Activated CD8-positive, alpha-beta T cell treated with anti-CD3 and anti-CD28 coated beads for 36 hours (primary cell): ENCODE data around the gene ABCD1. TPM values are rescaled to one million over a fixed set of nuclear protein-coding genes. Genes with fewer than 3 reads are reported as not detected.

Source experiments
- ATAC-seq: fragments of 200-7000 bp; cut with Tn5 transposase; one replicate; pipeline ENCODE4 v1.10.0; 2021; ENCODE audit warnings: mild to moderate bottlenecking, moderate library complexity
- CTCF ChIA-PET: fragments of 350-600 bp; sonication (Branson Sonifier 250); formaldehyde crosslinking; loops from one replicate; lab custom pipeline; 2021; ENCODE audit warnings: antibody characterized with exemption; lab: Charles Lee
- POLR2A ChIA-PET: fragments of 350-600 bp; sonication (Branson Sonifier 250); formaldehyde crosslinking; loops from one replicate; lab custom pipeline; 2021; ENCODE audit warnings: antibody characterized with exemption; lab: Charles Lee
- DNase-seq: peaks from one replicate; pipeline ENCODE4 v3.0.0-alpha.2; 2020
- H3K27ac Mint-ChIP-seq: one replicate; pipeline ENCODE4 v1.8.0; 2021; ENCODE audit warnings: mild to moderate bottlenecking, mixed read lengths
- H3K27me3 Mint-ChIP-seq: one replicate; pipeline ENCODE4 v1.8.0; 2021; ENCODE audit warnings: mixed read lengths
- H3K36me3 Mint-ChIP-seq: one replicate; pipeline ENCODE4 v1.8.0; 2021; ENCODE audit warnings: low read depth, mixed read lengths
- H3K4me1 Mint-ChIP-seq: one replicate; pipeline ENCODE4 v1.8.0; 2021; ENCODE audit warnings: low read depth, mixed read lengths
- H3K4me3 Mint-ChIP-seq: one replicate; pipeline ENCODE4 v1.8.0; 2021; ENCODE audit warnings: mild to moderate bottlenecking, moderate library complexity, mixed read lengths
- H3K9me3 Mint-ChIP-seq: one replicate; pipeline ENCODE4 v1.8.0; 2021; ENCODE audit warnings: mixed read lengths
- CTCF ChIP-seq: fragments of 200-600 bp; IDR thresholded peaks from one replicate; pipeline ENCODE4 v1.8.0; 2022; ENCODE audit warnings: antibody characterized with exemption, mild to moderate bottlenecking
- intact Hi-C: fragments of 100-400 bp; cut with micrococcal nuclease; formaldehyde crosslinking; loops from one replicate; pipeline ENCODE4 v1.10.0; 2022
- total RNA-seq, 2 experiments: library from RNA; stranded (reverse); gene quantifications; one replicate each; pipeline ENCODE4 v1.2.3, GENCODE V29; 2021

Gene ABCD1
- total RNA-seq, 2 experiments from 2014 or later, result 3.9 to 4.4 TPM

GRCh38 chrX:153778181-153778580 is 53.5 kb downstream of the ABCD1 start:
- H3K27me3 Mint-ChIP-seq, result peaks cover 5% of the 10 kb centered on the region
- no peak for DNase-seq
- no peak overlapping the region for H3K4me3 Mint-ChIP-seq
- H3K9me3 Mint-ChIP-seq, result no peaks in the 10 kb centered on the region
- intact Hi-C loops, result no loop called here
- POLR2A ChIA-PET, result interaction anchor here (1.2 to 1.3 kb wide), 2 partner anchors 10 to 16 kb away, joined by 4 read pairs; partner anchors contain the start of genes IDH3G and SSR4
- CTCF ChIA-PET, result interaction anchor here (0.9 kb wide), 1 partner anchor 14 kb away, joined by 4 read pairs; the partner anchor contains the start of gene PLXNB3
- H3K27ac Mint-ChIP-seq, result no peak overlapping the region
- no peak for ATAC-seq
- TF ChIP-seq CTCF, result no peak
- no peaks in the 10 kb centered on the region for H3K4me1 Mint-ChIP-seq
- H3K36me3 Mint-ChIP-seq, result no peaks in the 10 kb centered on the region

- Mint-ChIP-seq H3K36me3 (no peaks in the 10 kb centered on the region), H3K4me3 (no peak overlapping the region), H3K4me1 (no peaks in the 10 kb centered on the region), H3K9me3 (no peaks in the 10 kb centered on the region), H3K27me3 (peaks cover 5% of the 10 kb centered on the region), H3K27ac (no peak overlapping the region)
- ChIA-PET POLR2A (interaction anchor here (0.9 kb wide), 1 partner anchor 144 kb away, joined by 3 read pairs; no protein-coding TSS in a partner anchor), CTCF (no interaction called here)
- no peak for TF ChIP-seq CTCF
- ATAC-seq (no peak), DNase-seq (no peak)
- intact Hi-C loops, result no loop called here
Measured at GRCh38 chrX:153778684-153779101, 54.0 kb downstream of the ABCD1 start.

GRCh38 chrX:153779891-153780677 is 55.4 kb downstream of the ABCD1 start:
- Mint-ChIP-seq H3K36me3 (no peaks in the 10 kb centered on the region), H3K4me1 (no peaks in the 10 kb centered on the region), H3K4me3 (no peak overlapping the region), H3K27me3 (peaks cover 5% of the 10 kb centered on the region), H3K27ac (no peak overlapping the region), H3K9me3 (no peaks in the 10 kb centered on the region)
- intact Hi-C loops, result no loop called here
- DNase-seq (no peak), ATAC-seq (no peak)
- ChIA-PET CTCF (interaction anchor here (1.3 to 1.4 kb wide), 2 partner anchors 17 to 112 kb away, joined by 3 read pairs; no protein-coding TSS in a partner anchor), POLR2A (interaction anchor here (0.6 to 1.0 kb wide), 2 partner anchors 8 to 9 kb away, joined by 3 read pairs; no protein-coding TSS in a partner anchor)
- TF ChIP-seq CTCF, result no peak

GRCh38 chrX:153780678-153781427 is 56.2 kb downstream of the ABCD1 start, which contains the start of gene SRPK3:
SRPK3 (plus strand) TSS chrX:153781041; CDS start chrX:153781087, 46 bp downstream.
- H3K36me3 Mint-ChIP-seq, result no peaks in the 10 kb centered on the region
- no peak for DNase-seq
- H3K27me3 Mint-ChIP-seq, result peaks cover 5% of the 10 kb centered on the region
- H3K4me3 Mint-ChIP-seq, result no peak within 1 kb of the TSS
- ChIA-PET CTCF (interaction anchor here (1.4 kb wide), 1 partner anchor 18 kb away, joined by 3 read pairs; no protein-coding TSS in a partner anchor), POLR2A (interaction anchor here (1.0 kb wide), 1 partner anchor 9 kb away, joined by 3 read pairs; no protein-coding TSS in a partner anchor)
- H3K9me3 Mint-ChIP-seq, result no peaks in the 10 kb centered on the region
- H3K27ac Mint-ChIP-seq, result no peak within 1 kb of the TSS
- H3K4me1 Mint-ChIP-seq, result no peaks in the 10 kb centered on the region
- intact Hi-C loops, result no loop called here
- TF ChIP-seq CTCF, result no peak
- ATAC-seq, result no peak
